HL-60/S4 treated with retinoic acid at 250 ng/mL for 4 days and 3 days (cell line): ENCODE measurements around the gene TPBGL.

Experiments used
- in situ Hi-C: fragments of 300-500 bp; cut with MboI; formaldehyde crosslinking; loops from 2 replicates; pipeline ENCODE4 v1.7.0; 2022; ENCODE audit warnings: low sequenced_read_pairs

TPBGL gene

GRCh38 chr11:75244052-75244814 is 3.7 kb downstream of the TPBGL start:
- in situ Hi-C loops = loop anchor here (10.0 kb wide), 1 partner anchor 319 kb away; no protein-coding TSS in a partner anchor

- in situ Hi-C loops = loop anchor here (5.0 to 10.0 kb wide), 2 partner anchors 98 to 321 kb away; no protein-coding TSS in a partner anchor
Measured at GRCh38 chr11:75245356-75246005, 4.9 kb downstream of the TPBGL start.

- in situ Hi-C loops = loop anchor here (5.0 to 10.0 kb wide), 2 partner anchors 99 to 321 kb away; no protein-coding TSS in a partner anchor
Measured at GRCh38 chr11:75246006-75246670, 5.6 kb downstream of the TPBGL start.

- in situ Hi-C loops = loop anchor here (5.0 to 10.0 kb wide), 2 partner anchors 100 to 322 kb away; no protein-coding TSS in a partner anchor
Measured at GRCh38 chr11:75246671-75247350, 6.2 kb downstream of the TPBGL start.

- in situ Hi-C loops = loop anchor here (5.0 to 10.0 kb wide), 2 partner anchors 102 to 324 kb away; no protein-coding TSS in a partner anchor
Measured at GRCh38 chr11:75248924-75249256, 8.3 kb downstream of the TPBGL start.

GRCh38 chr11:75249704-75250103 is 9.1 kb downstream of the TPBGL start:
- in situ Hi-C loops = loop anchor here (5.0 to 10.0 kb wide), 2 partner anchors 102 to 325 kb away; no protein-coding TSS in a partner anchor

- in situ Hi-C loops = no loop called here
Measured at GRCh38 chr11:75254326-75254725, 13.8 kb downstream of the TPBGL start.

- in situ Hi-C loops = no loop called here
Measured at GRCh38 chr11:75260396-75261170, 20.0 kb downstream of the TPBGL start.

GRCh38 chr11:75261902-75262361 is 21.4 kb downstream of the TPBGL start:
- in situ Hi-C loops = no loop called here

- in situ Hi-C loops = no loop called here
Measured at GRCh38 chr11:75262436-75262835, 21.9 kb downstream of the TPBGL start.

- in situ Hi-C loops = no loop called here
Measured at GRCh38 chr11:75262961-75263852, 22.6 kb downstream of the TPBGL start.

GRCh38 chr11:75263944-75264349 is 23.4 kb downstream of the TPBGL start:
- in situ Hi-C loops = no loop called here

GRCh38 chr11:75264356-75264755 is 23.8 kb downstream of the TPBGL start:
- in situ Hi-C loops = no loop called here

GRCh38 chr11:75264971-75265370 is 24.4 kb downstream of the TPBGL start:
- in situ Hi-C loops = no loop called here

- in situ Hi-C loops = no loop called here
Measured at GRCh38 chr11:75265851-75266531, 25.4 kb downstream of the TPBGL start.

GRCh38 chr11:75267171-75267970 is 26.8 kb downstream of the TPBGL start:
- in situ Hi-C loops = no loop called here

GRCh38 chr11:75268626-75269366 is 28.2 kb downstream of the TPBGL start:
- in situ Hi-C loops = no loop called here
